IMR-90 (cell line): ENCODE measurements around the gene ZNF593. TPM values are rescaled to one million over a fixed set of nuclear protein-coding genes. Genes with fewer than 3 reads are reported as not detected.

ENCODE experiments used
- ATAC-seq: fragments of 200-7000 bp; cut with Tn5 transposase; 2 replicates; pipeline ENCODE4 v1.9.1; 2020; ENCODE audit warnings: low read depth, mild to moderate bottlenecking, moderate library complexity
- Bru-seq: library from RNA; stranded (reverse); fragments of 400-500 nt; gene quantifications from one replicate; lab custom pipeline; 2021; lab: Mats Ljungman, UMichigan
- BruChase-seq, 2 experiments: library from RNA; stranded (reverse); fragments of 400-500 nt; gene quantifications; one replicate each; lab custom pipeline; 2021; lab: Mats Ljungman, UMichigan
- BruUV-seq: library from RNA; stranded (reverse); fragments of 400-500 nt; replicated peaks from 2 replicates; lab custom pipeline; 2021; lab: Mats Ljungman, UMichigan
- CTCF ChIA-PET: fragments of 300-600 bp; formaldehyde crosslinking; extraction: SDS; loops from one replicate; lab custom pipeline; 2021; ENCODE audit warnings: antibody characterized with exemption; lab: Yijun Ruan, JAX
- POLR2A ChIA-PET: fragments of 300-600 bp; sonication (Branson Sonifier 250); formaldehyde crosslinking; loops from one replicate; lab custom pipeline; 2022; ENCODE audit warnings: antibody characterized with exemption; ENCODE audit not compliant: unreplicated experiment; lab: Charles Lee
- DNase-seq: peaks from one replicate; pipeline ENCODE4 v3.0.0; 2013
- H2AFZ ChIP-seq: replicated peaks from 2 replicates; pipeline ENCODE3; 2013; ENCODE audit warnings: low read length, mild to moderate bottlenecking; ENCODE audit not compliant: poor library complexity
- H2AK5ac ChIP-seq: 2 replicates; pipeline ENCODE4 v1.6.1; 2013; ENCODE audit warnings: low read depth, low read length, inconsistent platforms
- H2AK9ac ChIP-seq: replicated peaks from 2 replicates; pipeline ENCODE3; 2013; ENCODE audit warnings: mild to moderate bottlenecking, low read depth, low read length, moderate library complexity; ENCODE audit not compliant: poor library complexity
- H2BK120ac ChIP-seq: 2 replicates; pipeline ENCODE4 v1.6.1; 2013; ENCODE audit warnings: low read depth, low read length, inconsistent platforms
- H2BK15ac ChIP-seq: 3 replicates; pipeline ENCODE4 v1.6.1; 2013; ENCODE audit warnings: low read depth, low read length, inconsistent platforms
- H2BK20ac ChIP-seq: 2 replicates; pipeline ENCODE4 v1.6.1; 2013; ENCODE audit warnings: low read depth, mild to moderate bottlenecking, inconsistent platforms, low read length, moderate library complexity
- H2BK5ac ChIP-seq: 2 replicates; pipeline ENCODE4 v1.6.1; 2013; ENCODE audit warnings: mild to moderate bottlenecking, low read depth, low read length, inconsistent platforms; ENCODE audit not compliant: poor library complexity, severe bottlenecking
- H3K14ac ChIP-seq: replicated peaks from 2 replicates; pipeline ENCODE4 v1.6.1; 2013; ENCODE audit warnings: low read depth, low read length, inconsistent platforms
- H3K18ac ChIP-seq: 2 replicates; pipeline ENCODE4 v1.6.1; 2013; ENCODE audit warnings: low read depth, low read length, control low read depth
- H3K23ac ChIP-seq: 2 replicates; pipeline ENCODE4 v1.6.1; 2013; ENCODE audit warnings: low read depth, low read length, inconsistent platforms
- H3K27ac ChIP-seq: 2 replicates; pipeline ENCODE4 v1.5.1; 2013; ENCODE audit warnings: mild to moderate bottlenecking, control low read depth, low read length; ENCODE audit not compliant: insufficient read depth
- H3K27me3 ChIP-seq: 2 replicates; pipeline ENCODE4 v1.6.1; 2013; ENCODE audit warnings: low read length; ENCODE audit not compliant: control insufficient read depth, insufficient read depth
- H3K36me3 ChIP-seq: 2 replicates; pipeline ENCODE4 v1.6.1; 2013; ENCODE audit warnings: low read length, mixed read lengths; ENCODE audit not compliant: control insufficient read depth, insufficient read depth
- H3K4ac ChIP-seq: 2 replicates; pipeline ENCODE4 v1.6.1; 2013; ENCODE audit warnings: low read depth, low read length, inconsistent platforms
- H3K4me1 ChIP-seq: 2 replicates; pipeline ENCODE4 v1.6.1; 2013; ENCODE audit warnings: low read length, mixed read lengths; ENCODE audit not compliant: control insufficient read depth, insufficient read depth
- H3K4me2 ChIP-seq: 2 replicates; pipeline ENCODE4 v1.6.1; 2013; ENCODE audit warnings: low read depth, mild to moderate bottlenecking, control low read depth, low read length, moderate library complexity
- H3K4me3 ChIP-seq: 2 replicates; pipeline ENCODE4 v1.5.1; 2013; ENCODE audit warnings: low read depth, mild to moderate bottlenecking, control low read depth, low read length, moderate library complexity; ENCODE audit not compliant: insufficient read depth
- H3K56ac ChIP-seq: 2 replicates; pipeline ENCODE4 v1.6.1; 2013; ENCODE audit warnings: low read length, inconsistent platforms; ENCODE audit not compliant: insufficient read depth; ENCODE audit errors: extremely low read depth
- H3K79me1 ChIP-seq, 2 experiments: 2 replicates each; pipeline ENCODE4 v1.6.1; 2013; ENCODE audit warnings: low read length in 2 of 2, inconsistent platforms in 1 of 2, low read depth in 1 of 2
- H3K9ac ChIP-seq: 2 replicates; pipeline ENCODE4 v1.6.1; 2013; ENCODE audit warnings: low read depth, low read length, control low read depth
- H3K9me1 ChIP-seq: 2 replicates; pipeline ENCODE4 v1.6.1; 2013; ENCODE audit warnings: low read length, inconsistent platforms; ENCODE audit not compliant: insufficient read depth
- H3K9me3 ChIP-seq: 2 replicates; pipeline ENCODE4 v1.6.1; 2013; ENCODE audit warnings: low read length; ENCODE audit not compliant: control insufficient read depth, insufficient read depth
- H4K20me1 ChIP-seq: 2 replicates; pipeline ENCODE4 v1.6.1; 2013; ENCODE audit warnings: low read length, inconsistent platforms; ENCODE audit not compliant: insufficient read depth
- H4K5ac ChIP-seq: 2 replicates; pipeline ENCODE4 v1.6.1; 2013; ENCODE audit warnings: mild to moderate bottlenecking, low read depth, low read length, control low read depth
- H4K8ac ChIP-seq, 2 experiments: 2 replicates each; pipeline ENCODE4 v1.6.1; 2013; ENCODE audit warnings: low read depth in 2 of 2, low read length in 2 of 2, control low read depth in 1 of 2, inconsistent platforms in 1 of 2
- H4K91ac ChIP-seq: 2 replicates; pipeline ENCODE4 v1.6.1; 2013; ENCODE audit warnings: low read depth, low read length, inconsistent platforms; ENCODE audit not compliant: insufficient read depth
- BHLHE40 ChIP-seq: fragments of 150-350 bp; IDR thresholded peaks from 2 replicates; pipeline ENCODE4 v1.6.1; 2016; ENCODE audit warnings: mild to moderate bottlenecking, low read depth, low read length
- CTCF ChIP-seq: conservative IDR thresholded peaks from 2 replicates; pipeline ENCODE4 v1.5.1; 2012; ENCODE audit warnings: mild to moderate bottlenecking, low read depth, low read length, improper control_type of control experiment
- ELK1 ChIP-seq: fragments of 150-350 bp; IDR thresholded peaks from 2 replicates; pipeline ENCODE4 v1.6.1; 2016; ENCODE audit warnings: low read depth, mild to moderate bottlenecking, low read length, moderate library complexity, borderline replicate concordance
- FOS ChIP-seq: fragments of 150-350 bp; IDR thresholded peaks from 2 replicates; pipeline ENCODE4 v1.6.1; 2016; ENCODE audit warnings: low read depth, low read length
- MAFK ChIP-seq: IDR thresholded peaks from 2 replicates; pipeline ENCODE4 v1.6.1; 2012; ENCODE audit warnings: low read depth, low read length, improper control_type of control experiment
- MAZ ChIP-seq: IDR thresholded peaks from 2 replicates; pipeline ENCODE4 v1.6.1; 2012; ENCODE audit warnings: low read depth, mild to moderate bottlenecking, low read length, improper control_type of control experiment, moderate library complexity, borderline replicate concordance
- MXI1 ChIP-seq: IDR thresholded peaks from 2 replicates; pipeline ENCODE4 v1.6.1; 2012; ENCODE audit warnings: low read depth, mild to moderate bottlenecking, low read length, moderate library complexity, borderline replicate concordance
- NFE2L2 ChIP-seq: fragments of 150-350 bp; IDR thresholded peaks from 2 replicates; pipeline ENCODE4 v1.6.1; 2016; ENCODE audit warnings: low read depth, mild to moderate bottlenecking, low read length
- POLR2A ChIP-seq: IDR thresholded peaks from 2 replicates; pipeline ENCODE4 v1.6.1; 2012; ENCODE audit warnings: mild to moderate bottlenecking, low read depth, low read length
- RAD21 ChIP-seq: IDR thresholded peaks from 2 replicates; pipeline ENCODE4 v1.6.1; 2012; ENCODE audit warnings: low read length, improper control_type of control experiment
- SMC3 ChIP-seq: fragments of 150-350 bp; IDR thresholded peaks from 2 replicates; pipeline ENCODE4 v1.6.1; 2016; ENCODE audit warnings: low read depth, mild to moderate bottlenecking, antibody characterized with exemption, low read length, moderate library complexity
- WGBS, 2 experiments: methylation state at CpG; one replicate each; pipeline versions ENCODE4 v1.1.5 to v1.1.7; 2013; ENCODE audit warnings: missing lambda C conversion rate in 2 of 2; ENCODE audit not compliant: insufficient read length in 1 of 2; ENCODE audit errors: extremely low coverage in 2 of 2; 5-methylcytosine and 5-hydroxymethylcytosine counted together
- dilution Hi-C: fragments of 300-500 bp; cut with HindIII; formaldehyde crosslinking; loops from one replicate; pipeline ENCODE4 v1.14.3; 2018; ENCODE audit warnings: low sequenced_read_pairs; ENCODE audit not compliant: unreplicated experiment
- in situ Hi-C: fragments of 300-500 bp; cut with MboI; formaldehyde crosslinking; loops from 3 replicates; pipeline ENCODE4 v1.14.3; 2019; ENCODE audit warnings: low sequenced_read_pairs, inconsistent platforms, mixed read lengths
- intact Hi-C: fragments of 100-400 bp; cut with micrococcal nuclease; formaldehyde crosslinking; loops from 2 replicates; pipeline ENCODE4 v1.10.0; 2022
- long read RNA-seq: library from polyadenylated mRNA; unstranded; transcript quantifications from one replicate; pipeline ENCODE4 v2.0.0, GENCODE V29; 2021; ENCODE audit not compliant: unreplicated experiment
- polyA plus RNA-seq, 3 experiments: library from polyadenylated mRNA; depleted of rRNA; stranded (reverse); fragments of >200 nt; gene quantifications; 2 replicates each; pipeline ENCODE4 v1.2.3, GENCODE V29; 2012; ENCODE audit warnings: low replicate concordance in 1 of 3
- total RNA-seq: library from RNA; depleted of rRNA; stranded (reverse); fragments of >200 nt; gene quantifications from 2 replicates; pipeline ENCODE4 v1.2.3, GENCODE V29; 2012; rRNA removed

Gene ZNF593
- total RNA-seq = 22.2 and 22.8 TPM in 2 replicates
- polyA plus RNA-seq (2012; rRNA removed) = 57.7 and 78.6 TPM in 2 replicates
- polyA plus RNA-seq (2012; cell fraction: cytosol; rRNA removed) = 79.2 and 84.3 TPM in 2 replicates
- polyA plus RNA-seq (2012; cell fraction: nucleus; rRNA removed; ENCODE audit: low replicate concordance) = 27.4 and 38.4 TPM in 2 replicates
- percentile 60 among the genes with signal in this experiment for Bru-seq, nascent RNA
- BruChase-seq, experiment 1, labeled RNA remaining after a 6-hour chase = percentile 52 among the genes with signal in this experiment
- percentile 54 among the genes with signal in this experiment for BruChase-seq, experiment 2, labeled RNA remaining after a 2-hour chase
- long read RNA-seq, transcript ZNF593-202 (3 exons, 675 nt) = major isoform, 10 of 10 reads
- long read RNA-seq, partial matches to known transcripts = 0 of 10 reads
- long read RNA-seq, other reads (novel, unspliced or antisense) = 0 of 10 reads

GRCh38 chr1:26169669-26170471 is at the start of gene ZNF593:
TSS of gene ZNF593 (plus strand) at chr1:26169908. CDS start at chr1:26169984, 76 bp downstream.
- Histone ChIP-seq H3K14ac (peak within 1 kb of the TSS; percentile 85), H3K36me3 (0 out of 2 replicates have a peak, but pooled peaks cover 2% of the 10 kb centered on the region), H3K27me3 (no peaks in the 10 kb centered on the region; the same call in 1 of the 2 replicates), H3K56ac (peak within 1 kb of the TSS; percentile 38; the same call in 1 of the 2 replicates), H3K4me2 (peak within 1 kb of the TSS; percentile 91), H3K23ac (peak within 1 kb of the TSS; percentile 77), H3K4ac (peak within 1 kb of the TSS; percentile 78), H2AK9ac (peak within 1 kb of the TSS; percentile 95), H2AK5ac (peak within 1 kb of the TSS; percentile 88), H2AFZ (peak within 1 kb of the TSS; percentile 97), H3K4me1 (peaks cover 5% of the 10 kb centered on the region; the same call in 1 of the 2 replicates), H4K20me1 (no peaks in the 10 kb centered on the region), H3K27ac (peak within 1 kb of the TSS; percentile 66), H2BK5ac (peak within 1 kb of the TSS; percentile 10), H4K5ac (peak within 1 kb of the TSS; percentile 59), H3K4me3 (peak within 1 kb of the TSS; percentile 84), H3K9me3 (no peaks in the 10 kb centered on the region), H3K9ac (peak within 1 kb of the TSS; percentile 89), H4K8ac (peak within 1 kb of the TSS; percentile 67 to 91), H3K79me1 (peaks cover 4 to 19% of the 10 kb centered on the region in 2 experiments), H2BK20ac (no peak within 1 kb of the TSS), H3K9me1 (peaks cover 6% of the 10 kb centered on the region; the same call in 1 of the 2 replicates), H3K18ac (no peak within 1 kb of the TSS; the same call in 1 of the 2 replicates), H4K91ac (peak within 1 kb of the TSS; percentile 71), H2BK120ac (no peak within 1 kb of the TSS), H2BK15ac (no peak within 1 kb of the TSS)
- ChIA-PET CTCF (interaction anchor here (0.5 to 1.8 kb wide), 14 partner anchors 9 to 269 kb away, joined by 3 to 8 read pairs (median 3); partner anchors contain the start of gene CEP85), POLR2A (no interaction called here)
- WGBS, 2 experiments = 1% methylated on average over 51 of the region's 76 CpGs; no CpG with 5 or more reads in 1 of the 2 experiments
- dilution Hi-C loops (no loop called here), in situ Hi-C loops (no loop called here), intact Hi-C loops (loop anchor here (1.0 to 5.0 kb wide), 3 partner anchors 62 to 221 kb away; partner anchors contain the start of gene CEP85)
- ATAC-seq (peak; percentile 96), DNase-seq (peak; percentile 90)
- BruUV-seq = TSS peak; percentile 66
- TF ChIP-seq POLR2A (peak; percentile 77), ELK1 (0 out of 2 replicates have a peak, but pooled peaks have one; percentile 17), MAFK (no peak), MXI1 (peak; percentile 98), BHLHE40 (peak; percentile 78), MAZ (peak; percentile 91), NFE2L2 (no peak), RAD21 (peak; percentile 55), FOS (peak; percentile 56), CTCF (peak; percentile 98), SMC3 (peak; percentile 67)
